ENCODE results near the gene MORN3. TPM values are rescaled to one million over a fixed set of nuclear protein-coding genes. Genes with fewer than 3 reads are reported as not detected.
"Not testable (repeated sequence)": the region's sequence is repeated elsewhere in the genome, so short reads cannot be mapped to it uniquely, and the experiment has no call there.

MORN3 gene
- total RNA-seq, 2 experiments from 2014 or later: 3.6 to 4.2 TPM

- CTCF ChIA-PET: interaction anchor here (1.7 kb wide), 1 partner anchor 15 kb away, joined by 6 read pairs; no protein-coding TSS in a partner anchor
- H3K27me3 Mint-ChIP-seq: no peaks in the 10 kb centered on the region
- POLR2A ChIA-PET: interaction anchor here (1.2 kb wide), 1 partner anchor 27 kb away, joined by 7 read pairs; the partner anchor contains the start of gene ORAI1
- peaks cover 50% of the 10 kb centered on the region for H3K36me3 Mint-ChIP-seq (ENCODE audit: low read depth)
- no peak for DNase-seq
- peaks cover 7% of the 10 kb centered on the region for H3K9me3 Mint-ChIP-seq
- H3K4me3 Mint-ChIP-seq: no peak overlapping the region
- H3K27ac Mint-ChIP-seq: no peak overlapping the region
- peaks cover 63% of the 10 kb centered on the region for H3K4me1 Mint-ChIP-seq
These were observed 15.5 kb downstream of the MORN3 start for GRCh38 chr12:121653999-121654398.

- H3K9me3 Mint-ChIP-seq: peaks cover 7% of the 10 kb centered on the region
- H3K27me3 Mint-ChIP-seq: no peaks in the 10 kb centered on the region
- peaks cover 54% of the 10 kb centered on the region for H3K36me3 Mint-ChIP-seq (ENCODE audit: low read depth)
- no peak overlapping the region for H3K4me3 Mint-ChIP-seq
- H3K27ac Mint-ChIP-seq: no peak overlapping the region
- POLR2A ChIA-PET: interaction anchor here (1.2 to 5.2 kb wide), 2 partner anchors 26 kb away, joined by 7 to 39 read pairs; partner anchors contain the start of gene ORAI1
- CTCF ChIA-PET: interaction anchor here (1.7 kb wide), 1 partner anchor 16 kb away, joined by 6 read pairs; no protein-coding TSS in a partner anchor
- H3K4me1 Mint-ChIP-seq: peaks cover 60% of the 10 kb centered on the region
- no peak for DNase-seq
These were observed 16.5 kb downstream of the MORN3 start for GRCh38 chr12:121652767-121653497.

- Mint-ChIP-seq H3K4me3 (no peak overlapping the region), H3K27ac (no peak overlapping the region), H3K4me1 (peaks cover 48% of the 10 kb centered on the region), H3K9me3 (peaks cover 7% of the 10 kb centered on the region), H3K27me3 (no peaks in the 10 kb centered on the region), H3K36me3 (ENCODE audit: low read depth) (peaks cover 59% of the 10 kb centered on the region)
- ChIA-PET POLR2A (interaction anchor here (2.9 to 5.2 kb wide), 3 partner anchors 8 to 24 kb away, joined by 13 to 39 read pairs (median 14); partner anchors contain the start of gene ORAI1), CTCF (interaction anchor here (0.6 to 3.6 kb wide), 2 partner anchors 9 to 25 kb away, joined by 3 to 18 read pairs; partner anchors contain the start of gene ORAI1)
- no peak for DNase-seq
These were observed 18.1 kb downstream of the MORN3 start for GRCh38 chr12:121651320-121651719.

GRCh38 chr12:121649819-121650353, 19.6 kb downstream of the MORN3 start:
- Mint-ChIP-seq H3K27me3 (no peaks in the 10 kb centered on the region), H3K27ac (peak overlapping the region; percentile 80), H3K4me3 (no peak overlapping the region), H3K36me3 (ENCODE audit: low read depth) (peaks cover 56% of the 10 kb centered on the region), H3K9me3 (peaks cover 7% of the 10 kb centered on the region), H3K4me1 (peaks cover 43% of the 10 kb centered on the region)
- peak; percentile 58 for DNase-seq
- ChIA-PET CTCF (interaction anchor here (0.6 to 3.6 kb wide), 5 partner anchors 14 to 248 kb away, joined by 3 to 18 read pairs (median 4); partner anchors contain the start of gene ORAI1), POLR2A (interaction anchor here (0.6 to 5.2 kb wide), 6 partner anchors 10 to 187 kb away, joined by 3 to 39 read pairs (median 14); partner anchors contain the start of gene ORAI1)

GRCh38 chr12:121649322-121649721, 20.1 kb downstream of the MORN3 start:
- CTCF ChIA-PET: interaction anchor here (0.7 to 3.6 kb wide), 6 partner anchors 14 to 145 kb away, joined by 3 to 18 read pairs (median 4); partner anchors contain the start of gene ORAI1
- Mint-ChIP-seq H3K27me3 (no peaks in the 10 kb centered on the region), H3K36me3 (ENCODE audit: low read depth) (peaks cover 52% of the 10 kb centered on the region), H3K27ac (peak overlapping the region; percentile 80), H3K4me1 (peaks cover 39% of the 10 kb centered on the region), H3K9me3 (peaks cover 6% of the 10 kb centered on the region), H3K4me3 (no peak overlapping the region)
- POLR2A ChIA-PET: interaction anchor here (0.6 to 5.2 kb wide), 7 partner anchors 10 to 186 kb away, joined by 3 to 39 read pairs (median 13); partner anchors contain the start of gene ORAI1
- no peak for DNase-seq

- CTCF ChIA-PET: interaction anchor here (0.7 to 3.6 kb wide), 4 partner anchors 20 to 96 kb away, joined by 3 to 18 read pairs (median 6); partner anchors contain the start of gene ORAI1
- POLR2A ChIA-PET: interaction anchor here (0.8 to 5.2 kb wide), 5 partner anchors 8 to 185 kb away, joined by 3 to 39 read pairs (median 14); partner anchors contain the start of gene ORAI1
- Mint-ChIP-seq H3K36me3 (ENCODE audit: low read depth) (peaks cover 49% of the 10 kb centered on the region), H3K4me1 (peaks cover 32% of the 10 kb centered on the region), H3K9me3 (no peaks in the 10 kb centered on the region), H3K27me3 (no peaks in the 10 kb centered on the region), H3K27ac (peak overlapping the region; percentile 51), H3K4me3 (no peak overlapping the region)
- no peak for DNase-seq
These were observed 20.9 kb downstream of the MORN3 start for GRCh38 chr12:121648458-121649028.

- Mint-ChIP-seq H3K36me3 (ENCODE audit: low read depth) (peaks cover 38% of the 10 kb centered on the region), H3K4me1 (peaks cover 27% of the 10 kb centered on the region), H3K9me3 (no peaks in the 10 kb centered on the region), H3K27ac (no peak overlapping the region), H3K27me3 (no peaks in the 10 kb centered on the region), H3K4me3 (no peak overlapping the region)
- DNase-seq: no peak
- CTCF ChIA-PET: interaction anchor here (1.2 kb wide), 1 partner anchor 14 kb away, joined by 5 read pairs; the partner anchor contains the start of gene ORAI1
- POLR2A ChIA-PET: interaction anchor here (0.8 to 1.5 kb wide), 3 partner anchors 11 to 29 kb away, joined by 3 to 7 read pairs (median 4); partner anchors contain the start of gene ORAI1
These were observed 28.2 kb downstream of the MORN3 start for GRCh38 chr12:121641343-121641630.

- Mint-ChIP-seq H3K4me1 (peaks cover 40% of the 10 kb centered on the region), H3K4me3 (no peak overlapping the region), H3K27ac (peak overlapping the region; percentile 93), H3K9me3 (no peaks in the 10 kb centered on the region), H3K36me3 (ENCODE audit: low read depth) (peaks cover 34% of the 10 kb centered on the region), H3K27me3 (no peaks in the 10 kb centered on the region)
- DNase-seq: no peak
- ChIA-PET CTCF (interaction anchor here (3.5 to 4.2 kb wide), 2 partner anchors 11 to 32 kb away, joined by 30 to 35 read pairs; partner anchors contain the start of genes MORN3 and ORAI1), POLR2A (interaction anchor here (0.8 to 5.5 kb wide), 13 partner anchors 8 to 171 kb away, joined by 3 to 76 read pairs (median 6); partner anchors contain the start of gene ORAI1)
These were observed 30.9 kb downstream of the MORN3 start for GRCh38 chr12:121638298-121639202.

GRCh38 chr12:121637231-121637914, 32.1 kb downstream of the MORN3 start:
- Mint-ChIP-seq H3K27me3 (no peaks in the 10 kb centered on the region), H3K27ac (peak overlapping the region; percentile 93), H3K4me1 (peaks cover 51% of the 10 kb centered on the region), H3K36me3 (ENCODE audit: low read depth) (peaks cover 35% of the 10 kb centered on the region), H3K4me3 (peak overlapping the region; percentile 59), H3K9me3 (no peaks in the 10 kb centered on the region)
- DNase-seq: peak; percentile 74
- ChIA-PET CTCF (interaction anchor here (0.9 to 4.2 kb wide), 6 partner anchors 9 to 85 kb away, joined by 3 to 35 read pairs (median 10); partner anchors contain the start of genes MORN3 and ORAI1), POLR2A (interaction anchor here (0.9 to 5.5 kb wide), 18 partner anchors 9 to 169 kb away, joined by 3 to 76 read pairs (median 5); partner anchors contain the start of gene ORAI1)

GRCh38 chr12:121634836-121635235, 34.6 kb downstream of the MORN3 start:
- Mint-ChIP-seq H3K9me3 (no peaks in the 10 kb centered on the region), H3K27ac (peak overlapping the region; percentile 40), H3K27me3 (no peaks in the 10 kb centered on the region), H3K4me3 (no peak overlapping the region), H3K36me3 (ENCODE audit: low read depth) (peaks cover 45% of the 10 kb centered on the region), H3K4me1 (peaks cover 73% of the 10 kb centered on the region)
- ChIA-PET CTCF (interaction anchor here (0.6 to 1.1 kb wide), 3 partner anchors 10 to 139 kb away, joined by 3 to 7 read pairs (median 3); no protein-coding TSS in a partner anchor), POLR2A (interaction anchor here (4.1 to 5.5 kb wide), 3 partner anchors 7 to 37 kb away, joined by 24 to 76 read pairs (median 38); partner anchors contain the start of gene ORAI1)
- DNase-seq: no peak

GRCh38 chr12:121633833-121634196, 35.6 kb downstream of the MORN3 start:
- ChIA-PET CTCF (interaction anchor here (1.1 kb wide), 1 partner anchor 35 kb away, joined by 4 read pairs; the partner anchor contains the start of gene MORN3), POLR2A (interaction anchor here (1.0 kb wide), 1 partner anchor 34 kb away, joined by 3 read pairs; no protein-coding TSS in a partner anchor)

More at GRCh38 chr12:121633833-121634196, 35.6 kb downstream of the MORN3 start:
- H3K27ac Mint-ChIP-seq, H3K4me3 Mint-ChIP-seq, H3K27me3 Mint-ChIP-seq, DNase-seq, H3K9me3 Mint-ChIP-seq: not testable (repeated sequence)
- H3K4me1 Mint-ChIP-seq: peaks cover 81% of the 10 kb centered on the region
- peaks cover 54% of the 10 kb centered on the region for H3K36me3 Mint-ChIP-seq (ENCODE audit: low read depth)

All from activated CD4-positive, alpha-beta memory T cell treated with anti-CD3 and anti-CD28 coated beads, Interleukin-2, amount 10 ng/mL, durations not matched to agents 7 days and 5 days (primary cell).